ENCODE results near the gene PNPLA2.

The PNPLA2 gene

DNA sequence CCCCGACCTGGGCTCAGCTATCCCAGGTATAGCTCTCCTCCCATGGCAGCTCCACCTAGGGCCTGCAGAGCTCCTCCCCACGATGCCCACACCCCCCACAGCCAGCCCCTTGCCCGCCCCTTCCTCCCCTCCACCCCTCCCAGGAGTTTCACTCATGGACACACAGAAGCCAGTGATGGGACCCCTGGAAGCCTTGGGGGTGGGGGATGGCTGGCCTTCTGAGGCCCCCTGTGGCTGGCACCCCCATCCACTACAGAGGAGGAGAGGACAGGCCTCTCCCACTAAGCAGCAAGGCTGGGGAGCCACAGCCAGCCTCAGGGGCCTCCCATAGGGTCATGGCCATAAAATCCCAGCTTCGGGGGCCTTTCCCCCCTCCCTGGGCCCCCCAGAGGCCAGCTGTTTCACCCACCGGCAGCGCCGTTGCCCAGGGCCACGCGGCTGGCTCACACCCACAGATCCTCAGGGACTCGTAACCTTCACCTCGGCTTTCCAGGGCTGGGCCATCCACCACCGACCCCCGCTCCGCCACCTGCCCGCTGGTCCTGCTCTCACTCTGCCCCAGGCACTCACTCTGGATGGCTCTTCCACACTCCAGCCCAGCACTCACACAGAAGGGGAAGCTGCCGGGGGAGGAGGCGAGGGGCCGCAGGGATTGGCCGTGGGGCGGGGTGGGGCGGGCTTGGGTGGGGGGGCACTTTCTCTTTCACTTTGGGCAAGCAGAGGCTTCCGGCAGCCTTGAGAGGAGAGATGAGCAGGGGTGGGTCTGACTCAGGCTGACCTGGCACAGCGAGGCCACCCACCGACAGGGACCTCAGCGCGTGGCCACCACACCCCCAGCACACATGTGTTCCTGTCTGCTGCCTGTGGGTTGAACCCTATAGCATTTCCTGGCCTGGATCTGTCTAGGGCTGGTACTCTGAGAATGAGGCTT, 22.8 kb upstream of the PNPLA2 start:
- peak overlapping the region; percentile 90 for H3K9ac ChIP-seq (ENCODE audit: low read length)
- no peaks in the 10 kb centered on the region for H3K27me3 ChIP-seq (replicated peaks; ENCODE audit: control insufficient read depth, insufficient read depth, low read length)
- no peaks in the 10 kb centered on the region for H3K9me3 ChIP-seq (ENCODE audit: control insufficient read depth, low read length)
- H3K4me1 ChIP-seq (ENCODE audit: control insufficient read depth, insufficient read depth, low read length) = peaks cover 18% of the 10 kb centered on the region
- peak; percentile 92 for DNase-seq (ENCODE audit: low read depth)
- H3K36me3 ChIP-seq (ENCODE audit: control insufficient read depth, insufficient read depth, low read length, severe bottlenecking) = peaks cover 20% of the 10 kb centered on the region
- H3K4me3 ChIP-seq (ENCODE audit: low read length) = peak overlapping the region; percentile 91

DNA sequence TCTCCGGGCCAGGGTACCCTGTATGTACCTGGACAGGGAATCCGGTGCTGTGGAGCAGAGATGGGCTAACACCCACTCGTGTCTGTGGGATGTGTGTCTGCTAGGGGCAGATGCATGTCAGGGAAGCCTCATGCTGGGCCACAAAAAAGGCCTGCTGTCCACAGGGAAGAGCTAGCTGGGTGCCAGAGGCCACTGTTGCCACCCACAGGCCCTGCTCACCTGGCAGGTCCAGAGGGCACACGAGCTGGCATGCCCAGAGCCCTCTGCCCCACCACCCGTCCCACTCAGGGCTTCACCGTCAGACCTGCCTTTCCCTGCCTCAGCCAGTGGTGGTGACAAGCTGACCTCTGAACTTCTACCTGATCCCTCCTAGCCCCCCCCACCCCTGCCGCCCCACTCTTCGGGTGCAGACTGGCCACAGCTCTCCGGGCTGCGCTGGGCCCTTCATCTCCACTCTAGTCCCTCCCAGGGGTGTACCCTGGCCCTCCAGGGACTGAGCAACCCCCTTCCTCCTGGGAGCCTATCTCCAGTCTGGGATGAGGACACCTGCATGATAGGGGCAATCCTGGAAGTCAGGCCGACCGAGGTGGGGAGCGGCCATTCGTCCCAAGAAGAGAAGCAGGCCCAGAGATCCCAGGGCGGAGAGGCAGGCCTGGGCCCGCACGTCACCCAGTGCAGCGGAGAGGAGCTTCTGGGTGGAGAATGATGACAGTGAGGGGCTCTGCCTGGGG, 22.0 kb upstream of the PNPLA2 start:
- Histone ChIP-seq H3K4me1 (ENCODE audit: control insufficient read depth, insufficient read depth, low read length) (peaks cover 18% of the 10 kb centered on the region), H3K9me3 (ENCODE audit: control insufficient read depth, low read length) (no peaks in the 10 kb centered on the region), H3K9ac (ENCODE audit: low read length) (peak overlapping the region; percentile 87), H3K4me3 (ENCODE audit: low read length) (peak overlapping the region; percentile 91), H3K36me3 (ENCODE audit: control insufficient read depth, insufficient read depth, low read length, severe bottlenecking) (peaks cover 25% of the 10 kb centered on the region), H3K27me3 (replicated peaks; ENCODE audit: control insufficient read depth, insufficient read depth, low read length) (no peaks in the 10 kb centered on the region)
- no peak for DNase-seq (ENCODE audit: low read depth)

DNA sequence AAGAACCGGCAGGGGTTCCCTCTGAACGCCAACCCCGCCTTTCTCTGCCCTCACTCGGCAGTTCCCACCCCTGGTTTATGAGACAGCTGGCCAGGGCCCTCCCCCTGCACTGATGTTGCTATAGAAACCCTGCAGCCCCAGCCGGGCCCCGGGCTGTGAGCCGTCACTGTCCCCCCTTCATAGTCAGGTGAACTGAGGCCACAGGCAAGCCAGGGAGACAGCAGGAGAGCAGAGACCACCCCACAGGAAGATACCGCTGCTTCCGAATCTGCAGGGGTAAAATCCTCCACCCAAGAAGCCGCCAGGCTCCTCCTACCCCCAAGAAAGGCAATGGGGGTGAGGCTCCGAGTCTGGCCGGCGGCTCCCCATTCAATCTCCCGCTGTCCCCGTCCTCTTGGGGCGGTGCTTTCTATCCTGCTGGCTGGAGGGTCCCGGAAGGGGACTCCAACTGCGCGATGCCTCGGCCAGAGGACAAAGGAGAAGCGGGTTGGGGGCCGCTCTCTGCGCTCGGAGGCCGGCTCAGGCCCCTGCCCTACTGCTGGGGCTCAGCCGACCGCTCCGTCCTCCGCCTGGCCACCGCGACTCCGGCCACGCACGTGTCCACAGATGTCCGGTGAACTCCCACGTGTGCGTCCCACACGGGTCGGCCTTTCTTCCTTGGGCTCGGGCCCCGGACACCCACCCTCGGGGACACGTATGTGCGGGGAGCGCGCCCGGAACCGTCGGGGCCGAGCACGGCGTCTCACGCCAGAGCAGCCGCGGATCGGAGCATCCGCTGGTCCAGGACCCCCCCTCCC, 21.2 kb upstream of the PNPLA2 start:
- Histone ChIP-seq H3K9ac (ENCODE audit: low read length) (peak overlapping the region; percentile 87), H3K36me3 (ENCODE audit: control insufficient read depth, insufficient read depth, low read length, severe bottlenecking) (peaks cover 29% of the 10 kb centered on the region), H3K4me3 (ENCODE audit: low read length) (peak overlapping the region; percentile 91), H3K9me3 (ENCODE audit: control insufficient read depth, low read length) (no peaks in the 10 kb centered on the region), H3K27me3 (replicated peaks; ENCODE audit: control insufficient read depth, insufficient read depth, low read length) (no peaks in the 10 kb centered on the region), H3K4me1 (ENCODE audit: control insufficient read depth, insufficient read depth, low read length) (peaks cover 18% of the 10 kb centered on the region)
- peak; percentile 96 for DNase-seq (ENCODE audit: low read depth)

GRCh38 chr11:798093-798713, 20.5 kb upstream of the PNPLA2 start, which contains the start of gene SLC25A22:
TSS of gene SLC25A22 (minus strand) at chr11:798281. CDS start at chr11:795006, 3,275 bp downstream.
- DNase-seq (ENCODE audit: low read depth) = peak; percentile 96
- H3K9ac ChIP-seq (ENCODE audit: low read length) = peak within 1 kb of the TSS; percentile 87
- H3K4me3 ChIP-seq (ENCODE audit: low read length) = peak within 1 kb of the TSS; percentile 91
- peaks cover 33% of the 10 kb centered on the region for H3K36me3 ChIP-seq (ENCODE audit: control insufficient read depth, insufficient read depth, low read length, severe bottlenecking)
- H3K27me3 ChIP-seq (replicated peaks; ENCODE audit: control insufficient read depth, insufficient read depth, low read length) = no peaks in the 10 kb centered on the region
- no peaks in the 10 kb centered on the region for H3K9me3 ChIP-seq (ENCODE audit: control insufficient read depth, low read length)
- peaks cover 18% of the 10 kb centered on the region for H3K4me1 ChIP-seq (ENCODE audit: control insufficient read depth, insufficient read depth, low read length)

DNA sequence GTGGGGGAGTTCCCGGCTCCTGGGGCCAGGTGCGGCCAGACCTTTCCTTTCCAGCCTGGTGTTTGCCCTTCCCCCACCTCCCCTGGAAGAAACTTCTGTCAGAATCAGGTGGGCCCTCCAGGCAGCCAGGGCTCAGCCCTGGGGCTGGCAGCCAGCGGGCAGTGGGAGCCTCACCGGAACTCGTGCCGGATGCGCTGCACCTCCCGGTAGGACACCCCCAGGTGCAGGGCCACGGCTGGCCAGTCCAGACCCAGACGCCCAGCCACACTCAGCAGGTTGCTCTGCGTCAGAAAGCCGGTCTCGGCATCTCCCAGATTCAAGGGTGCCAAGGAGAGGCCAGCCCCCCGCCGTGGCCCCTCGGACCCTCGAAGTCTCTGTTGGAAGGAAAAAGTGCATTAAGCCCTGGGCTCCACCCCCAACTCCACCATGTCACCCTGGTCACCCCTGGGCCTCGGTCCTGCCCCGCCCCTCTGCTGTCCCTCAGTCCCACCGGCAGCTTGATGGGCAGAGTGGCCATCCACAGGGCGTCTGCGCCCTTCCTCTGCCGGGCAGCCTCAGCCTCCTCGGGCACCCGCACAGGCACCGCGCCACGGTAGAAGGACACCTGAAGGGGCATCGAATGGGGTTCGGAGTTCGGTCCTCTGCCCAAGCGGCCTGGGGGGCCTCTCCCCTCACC, 18.9 kb upstream of the PNPLA2 start:
- H3K36me3 ChIP-seq (ENCODE audit: control insufficient read depth, insufficient read depth, low read length, severe bottlenecking) = peaks cover 33% of the 10 kb centered on the region
- no peak for DNase-seq (ENCODE audit: low read depth)
- H3K9me3 ChIP-seq (ENCODE audit: control insufficient read depth, low read length) = no peaks in the 10 kb centered on the region
- peaks cover 23% of the 10 kb centered on the region for H3K4me1 ChIP-seq (ENCODE audit: control insufficient read depth, insufficient read depth, low read length)
- H3K9ac ChIP-seq (ENCODE audit: low read length) = no peak overlapping the region
- no peaks in the 10 kb centered on the region for H3K27me3 ChIP-seq (replicated peaks; ENCODE audit: control insufficient read depth, insufficient read depth, low read length)
- no peak overlapping the region for H3K4me3 ChIP-seq (ENCODE audit: low read length)

- DNase-seq (ENCODE audit: low read depth) = no peak
- no peaks in the 10 kb centered on the region for H3K27me3 ChIP-seq (replicated peaks; ENCODE audit: control insufficient read depth, insufficient read depth, low read length)
- H3K4me1 ChIP-seq (ENCODE audit: control insufficient read depth, insufficient read depth, low read length) = peaks cover 24% of the 10 kb centered on the region
- peaks cover 33% of the 10 kb centered on the region for H3K36me3 ChIP-seq (ENCODE audit: control insufficient read depth, insufficient read depth, low read length, severe bottlenecking)
- H3K4me3 ChIP-seq (ENCODE audit: low read length) = no peak overlapping the region
- no peak overlapping the region for H3K9ac ChIP-seq (ENCODE audit: low read length)
- H3K9me3 ChIP-seq (ENCODE audit: control insufficient read depth, low read length) = no peaks in the 10 kb centered on the region
Observed at GRCh38 chr11:800473-800872, 18.2 kb upstream of the PNPLA2 start.

- no peak for DNase-seq (ENCODE audit: low read depth)
- peaks cover 33% of the 10 kb centered on the region for H3K36me3 ChIP-seq (ENCODE audit: control insufficient read depth, insufficient read depth, low read length, severe bottlenecking)
- H3K4me1 ChIP-seq (ENCODE audit: control insufficient read depth, insufficient read depth, low read length) = peaks cover 29% of the 10 kb centered on the region
Observed at GRCh38 chr11:801097-801780, 17.5 kb upstream of the PNPLA2 start.

GRCh38 chr11:802018-802617, 16.6 kb upstream of the PNPLA2 start:
- no peaks in the 10 kb centered on the region for H3K9me3 ChIP-seq (ENCODE audit: control insufficient read depth, low read length)
- H3K9ac ChIP-seq (ENCODE audit: low read length) = no peak overlapping the region
- peaks cover 33% of the 10 kb centered on the region for H3K36me3 ChIP-seq (ENCODE audit: control insufficient read depth, insufficient read depth, low read length, severe bottlenecking)
- peaks cover 20% of the 10 kb centered on the region for H3K4me1 ChIP-seq (ENCODE audit: control insufficient read depth, insufficient read depth, low read length)
- no peak for DNase-seq (ENCODE audit: low read depth)
- H3K27me3 ChIP-seq (replicated peaks; ENCODE audit: control insufficient read depth, insufficient read depth, low read length) = no peaks in the 10 kb centered on the region
- no peak overlapping the region for H3K4me3 ChIP-seq (ENCODE audit: low read length)

More at GRCh38 chr11:801097-801780, 17.5 kb upstream of the PNPLA2 start:
- no peak overlapping the region for H3K9ac ChIP-seq (ENCODE audit: low read length)
- H3K4me3 ChIP-seq (ENCODE audit: low read length) = no peak overlapping the region
- H3K9me3 ChIP-seq (ENCODE audit: control insufficient read depth, low read length) = no peaks in the 10 kb centered on the region
- no peaks in the 10 kb centered on the region for H3K27me3 ChIP-seq (replicated peaks; ENCODE audit: control insufficient read depth, insufficient read depth, low read length)

DNA sequence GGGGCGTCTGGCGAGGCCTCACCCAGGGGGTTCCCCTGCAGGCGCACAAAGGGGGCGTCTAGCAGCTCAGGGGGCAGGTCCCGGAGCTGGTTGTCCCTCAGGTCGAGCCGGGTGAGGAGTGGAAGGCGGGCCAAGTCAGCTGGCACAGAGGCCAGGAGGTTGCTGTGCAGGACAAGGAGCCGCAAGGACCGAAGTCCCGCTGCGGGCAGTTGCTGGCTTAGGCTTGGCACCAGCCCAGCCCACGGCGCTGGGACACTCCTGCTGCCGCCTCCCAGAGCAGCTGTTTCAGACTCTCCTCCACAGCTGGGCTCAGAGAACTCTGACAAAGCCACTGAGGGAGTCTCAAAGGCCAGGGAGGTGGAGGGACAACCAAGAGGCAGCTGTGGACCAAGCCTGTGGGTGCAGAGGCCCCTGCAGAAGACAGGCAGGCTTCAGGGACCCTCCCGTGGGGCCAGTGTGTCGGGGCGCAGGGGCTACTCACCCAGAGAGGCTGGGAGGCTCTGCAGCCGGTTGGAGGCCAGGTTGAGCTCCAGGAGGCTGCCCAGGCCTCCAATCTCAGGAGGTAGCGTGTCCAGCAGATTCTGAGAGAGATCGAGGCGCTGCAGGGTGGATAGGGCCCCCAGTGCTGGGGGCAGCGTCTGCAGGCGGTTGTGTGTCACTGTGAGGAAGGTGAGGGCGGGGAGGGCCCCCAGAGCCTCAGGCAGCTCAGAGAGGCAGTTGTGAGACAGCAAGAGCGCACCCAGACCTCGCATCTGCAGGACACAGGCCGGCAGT, 15.8 kb upstream of the PNPLA2 start:
- Histone ChIP-seq H3K9me3 (ENCODE audit: control insufficient read depth, low read length) (no peaks in the 10 kb centered on the region), H3K4me1 (ENCODE audit: control insufficient read depth, insufficient read depth, low read length) (peaks cover 20% of the 10 kb centered on the region), H3K9ac (ENCODE audit: low read length) (peak overlapping the region; percentile 88), H3K27me3 (replicated peaks; ENCODE audit: control insufficient read depth, insufficient read depth, low read length) (no peaks in the 10 kb centered on the region), H3K4me3 (ENCODE audit: low read length) (no peak overlapping the region), H3K36me3 (ENCODE audit: control insufficient read depth, insufficient read depth, low read length, severe bottlenecking) (peaks cover 33% of the 10 kb centered on the region)
- no peak for DNase-seq (ENCODE audit: low read depth)
